ENCODE results near the gene MPZL3.

MPZL3 gene

DNA sequence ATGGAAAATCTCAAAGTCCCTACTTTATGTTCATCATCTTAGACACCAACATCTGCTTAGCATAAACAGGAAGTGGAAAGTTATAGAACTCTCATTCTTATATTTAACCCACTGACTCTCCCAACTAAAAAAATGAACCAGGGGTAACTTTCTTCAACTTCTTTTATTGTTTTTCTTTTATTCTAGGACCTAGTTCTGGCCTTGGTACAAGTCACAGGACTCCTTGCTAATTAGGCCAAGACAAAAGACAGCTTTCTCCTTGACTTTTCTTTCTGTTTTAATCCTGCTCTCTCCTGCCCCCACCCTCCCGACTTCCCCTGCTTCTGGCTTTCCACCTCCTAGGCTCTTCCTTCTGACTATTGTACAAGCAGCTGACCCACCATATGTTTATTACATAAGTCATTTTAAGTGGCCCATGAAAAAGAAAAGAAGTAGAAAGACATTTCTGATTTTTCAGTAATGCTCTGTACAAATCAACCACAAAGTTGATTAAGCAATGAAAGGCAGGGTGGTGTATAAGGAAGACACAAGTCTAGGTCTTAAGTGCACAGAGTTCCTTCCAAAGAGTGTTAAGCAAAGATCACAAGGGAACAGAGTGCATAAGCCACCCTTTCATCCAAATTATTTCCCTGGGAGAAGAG, 45.7 kb downstream of the MPZL3 start:
- in situ Hi-C loops (cut with MboI; ENCODE audit: low pct_unique_long_range_greater_than_20kb, low sequenced_read_pairs, unreplicated experiment): no loop called here
- TF ChIP-seq, protein P1, sequence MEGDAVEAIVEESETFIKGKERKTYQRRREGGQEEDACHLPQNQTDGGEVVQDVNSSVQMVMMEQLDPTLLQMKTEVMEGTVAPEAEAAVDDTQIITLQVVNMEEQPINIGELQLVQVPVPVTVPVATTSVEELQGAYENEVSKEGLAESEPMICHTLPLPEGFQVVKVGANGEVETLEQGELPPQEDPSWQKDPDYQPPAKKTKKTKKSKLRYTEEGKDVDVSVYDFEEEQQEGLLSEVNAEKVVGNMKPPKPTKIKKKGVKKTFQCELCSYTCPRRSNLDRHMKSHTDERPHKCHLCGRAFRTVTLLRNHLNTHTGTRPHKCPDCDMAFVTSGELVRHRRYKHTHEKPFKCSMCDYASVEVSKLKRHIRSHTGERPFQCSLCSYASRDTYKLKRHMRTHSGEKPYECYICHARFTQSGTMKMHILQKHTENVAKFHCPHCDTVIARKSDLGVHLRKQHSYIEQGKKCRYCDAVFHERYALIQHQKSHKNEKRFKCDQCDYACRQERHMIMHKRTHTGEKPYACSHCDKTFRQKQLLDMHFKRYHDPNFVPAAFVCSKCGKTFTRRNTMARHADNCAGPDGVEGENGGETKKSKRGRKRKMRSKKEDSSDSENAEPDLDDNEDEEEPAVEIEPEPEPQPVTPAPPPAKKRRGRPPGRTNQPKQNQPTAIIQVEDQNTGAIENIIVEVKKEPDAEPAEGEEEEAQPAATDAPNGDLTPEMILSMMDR (IDR thresholded peaks at IDR 0.05; ENCODE audit: extremely low read depth, insufficient read depth, missing control alignments): no peak
- no peak for DNase-seq (ENCODE audit: low spot score)

GRCh38 chr11:118205606-118206378, 46.4 kb downstream of the MPZL3 start:
- TF ChIP-seq, protein P1 (IDR thresholded peaks at IDR 0.05; ENCODE audit: extremely low read depth, insufficient read depth, missing control alignments): no peak
- DNase-seq (ENCODE audit: low spot score): no peak
- in situ Hi-C loops (cut with MboI; ENCODE audit: low pct_unique_long_range_greater_than_20kb, low sequenced_read_pairs, unreplicated experiment): no loop called here

GRCh38 chr11:118202599-118203422, 49.4 kb downstream of the MPZL3 start:
- TF ChIP-seq, protein P1 (IDR thresholded peaks at IDR 0.05; ENCODE audit: extremely low read depth, insufficient read depth, missing control alignments): no peak
- in situ Hi-C loops (cut with MboI; ENCODE audit: low pct_unique_long_range_greater_than_20kb, low sequenced_read_pairs, unreplicated experiment): no loop called here
- DNase-seq (ENCODE audit: low spot score): no peak

- no peak for DNase-seq (ENCODE audit: low spot score)
- TF ChIP-seq, protein P1 (IDR thresholded peaks at IDR 0.05; ENCODE audit: extremely low read depth, insufficient read depth, missing control alignments): no peak
- in situ Hi-C loops (cut with MboI; ENCODE audit: low pct_unique_long_range_greater_than_20kb, low sequenced_read_pairs, unreplicated experiment): no loop called here
These were observed 50.2 kb downstream of the MPZL3 start for GRCh38 chr11:118201966-118202365.

- no peak for DNase-seq (ENCODE audit: low spot score)
- TF ChIP-seq, protein P1 (IDR thresholded peaks at IDR 0.05; ENCODE audit: extremely low read depth, insufficient read depth, missing control alignments): no peak
- in situ Hi-C loops (cut with MboI; ENCODE audit: low pct_unique_long_range_greater_than_20kb, low sequenced_read_pairs, unreplicated experiment): no loop called here
These were observed 51.1 kb downstream of the MPZL3 start for GRCh38 chr11:118200901-118201680.

DNA sequence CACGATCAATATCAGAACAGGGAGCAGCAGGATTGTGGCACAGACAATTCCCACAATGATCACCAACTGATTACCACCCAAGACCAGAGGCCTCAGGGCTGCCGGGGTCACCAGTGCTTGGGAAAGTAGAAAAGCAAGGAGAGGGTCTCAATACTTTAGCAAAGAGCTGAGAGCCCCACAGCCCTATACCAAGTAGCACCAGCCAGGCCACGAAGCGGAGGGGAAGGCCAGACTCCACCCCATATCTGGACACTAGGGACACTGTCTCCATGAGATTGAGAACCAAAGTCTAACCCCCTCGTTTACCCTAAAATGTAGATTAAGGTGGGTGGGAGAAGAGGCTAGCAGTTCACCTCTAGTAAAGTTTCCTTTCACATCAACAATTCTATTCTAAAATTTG, 51.7 kb downstream of the MPZL3 start:
- in situ Hi-C loops (cut with MboI; ENCODE audit: low pct_unique_long_range_greater_than_20kb, low sequenced_read_pairs, unreplicated experiment): no loop called here
- no peak for DNase-seq (ENCODE audit: low spot score)
- TF ChIP-seq, protein P1 (IDR thresholded peaks at IDR 0.05; ENCODE audit: extremely low read depth, insufficient read depth, missing control alignments): no peak

Data from GM13977 (cell line).